Activated CD4-positive, alpha-beta memory T cell treated with anti-CD3 and anti-CD28 coated beads, Interleukin-2, amount 10 ng/mL, durations not matched to agents 7 days and 5 days (primary cell): ENCODE data around the gene E2F4. TPM values are rescaled to one million over a fixed set of nuclear protein-coding genes. Genes with fewer than 3 reads are reported as not detected.
A peak's percentile ranks its signal among the peaks of the same experiment; 100 is the strongest.

Experiments
- CTCF ChIA-PET: fragments of 350-600 bp; sonication (Branson Sonifier 250); formaldehyde crosslinking; loops from one replicate; lab custom pipeline; 2021; ENCODE audit warnings: antibody characterized with exemption, inconsistent platforms; lab: Charles Lee
- POLR2A ChIA-PET: fragments of 350-600 bp; sonication (Branson Sonifier 250); formaldehyde crosslinking; loops from one replicate; lab custom pipeline; 2021; ENCODE audit warnings: antibody characterized with exemption; lab: Charles Lee
- DNase-seq: peaks from one replicate; pipeline ENCODE4 v3.0.0-alpha.2; 2020
- H3K27ac Mint-ChIP-seq: one replicate; pipeline ENCODE4 v1.8.0; 2021; ENCODE audit warnings: mild to moderate bottlenecking, mixed read lengths
- H3K27me3 Mint-ChIP-seq: one replicate; pipeline ENCODE4 v1.8.0; 2021; ENCODE audit warnings: mixed read lengths
- H3K36me3 Mint-ChIP-seq: one replicate; pipeline ENCODE4 v1.8.0; 2021; ENCODE audit warnings: low read depth, mixed read lengths
- H3K4me1 Mint-ChIP-seq: one replicate; pipeline ENCODE4 v1.8.0; 2021; ENCODE audit warnings: mixed read lengths
- H3K4me3 Mint-ChIP-seq: one replicate; pipeline ENCODE4 v1.8.0; 2021; ENCODE audit warnings: mild to moderate bottlenecking, mixed read lengths
- H3K9me3 Mint-ChIP-seq: one replicate; pipeline ENCODE4 v1.8.0; 2021; ENCODE audit warnings: mixed read lengths
- total RNA-seq, 2 experiments: library from RNA; stranded (reverse); gene quantifications; one replicate each; pipeline ENCODE4 v1.2.3, GENCODE V29; 2021

The E2F4 gene
- total RNA-seq, 2 experiments from 2014 or later = 127 to 131 TPM

DNA sequence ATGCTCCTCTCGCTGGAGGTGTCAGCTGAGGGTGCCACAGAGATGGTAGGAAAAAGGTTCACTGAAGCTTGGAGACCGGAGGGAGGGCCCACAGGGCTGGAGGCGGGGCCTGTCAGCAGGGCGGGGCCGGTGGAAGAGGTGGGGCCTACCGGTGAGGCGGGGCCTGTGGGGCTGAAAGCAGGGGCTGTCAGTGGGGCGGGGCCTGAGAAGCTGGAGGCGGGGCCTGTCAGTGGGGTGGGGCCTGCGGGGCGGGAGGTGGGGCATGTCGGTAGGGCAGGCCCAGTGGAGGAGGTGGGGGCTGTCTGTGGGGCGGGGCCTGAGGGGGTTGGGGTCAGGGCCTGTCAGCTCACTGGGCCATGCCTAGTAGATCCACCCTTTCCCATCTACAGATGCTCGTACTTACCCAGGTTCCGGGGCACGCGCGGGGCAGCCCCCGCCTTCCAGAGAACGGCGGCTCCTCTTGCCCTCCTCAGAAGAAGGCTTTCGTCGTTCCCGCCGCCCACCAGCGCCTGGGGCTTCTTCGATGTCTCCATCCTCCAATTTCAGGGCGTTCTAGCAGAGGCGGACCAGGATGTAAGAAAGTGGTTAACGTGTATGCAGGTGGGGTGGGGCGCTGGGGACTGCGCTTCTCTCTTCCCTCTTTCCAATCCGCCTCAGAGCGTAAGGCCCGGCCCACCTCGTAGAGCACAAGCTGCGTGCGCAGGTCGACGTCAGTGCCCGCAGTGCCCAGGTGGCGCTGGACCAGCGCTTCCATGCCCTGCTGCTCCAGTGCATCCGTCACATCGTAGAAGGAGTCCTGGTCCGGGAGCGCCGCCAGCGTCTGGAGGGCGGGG lies 44.8 kb downstream of the E2F4 start:
- Mint-ChIP-seq H3K9me3 (no peaks in the 10 kb centered on the region), H3K4me1 (peaks cover 44% of the 10 kb centered on the region), H3K27ac (peak overlapping the region; percentile 97), H3K27me3 (no peaks in the 10 kb centered on the region), H3K36me3 (peaks cover 64% of the 10 kb centered on the region), H3K4me3 (peak overlapping the region; percentile 75)
- DNase-seq = peak; percentile 92
- ChIA-PET POLR2A (interaction anchor here (0.6 to 15.4 kb wide), 6 partner anchors 10 to 767 kb away, joined by 3 to 187 read pairs (median 6); partner anchors contain the start of genes ATP6V0D1, FBXL8, FHOD1 and SLC9A5), CTCF (interaction anchor here (0.7 to 2.4 kb wide), 4 partner anchors 8 to 261 kb away, joined by 3 to 12 read pairs (median 6); partner anchors contain the start of genes FHOD1 and TMEM208)

DNA sequence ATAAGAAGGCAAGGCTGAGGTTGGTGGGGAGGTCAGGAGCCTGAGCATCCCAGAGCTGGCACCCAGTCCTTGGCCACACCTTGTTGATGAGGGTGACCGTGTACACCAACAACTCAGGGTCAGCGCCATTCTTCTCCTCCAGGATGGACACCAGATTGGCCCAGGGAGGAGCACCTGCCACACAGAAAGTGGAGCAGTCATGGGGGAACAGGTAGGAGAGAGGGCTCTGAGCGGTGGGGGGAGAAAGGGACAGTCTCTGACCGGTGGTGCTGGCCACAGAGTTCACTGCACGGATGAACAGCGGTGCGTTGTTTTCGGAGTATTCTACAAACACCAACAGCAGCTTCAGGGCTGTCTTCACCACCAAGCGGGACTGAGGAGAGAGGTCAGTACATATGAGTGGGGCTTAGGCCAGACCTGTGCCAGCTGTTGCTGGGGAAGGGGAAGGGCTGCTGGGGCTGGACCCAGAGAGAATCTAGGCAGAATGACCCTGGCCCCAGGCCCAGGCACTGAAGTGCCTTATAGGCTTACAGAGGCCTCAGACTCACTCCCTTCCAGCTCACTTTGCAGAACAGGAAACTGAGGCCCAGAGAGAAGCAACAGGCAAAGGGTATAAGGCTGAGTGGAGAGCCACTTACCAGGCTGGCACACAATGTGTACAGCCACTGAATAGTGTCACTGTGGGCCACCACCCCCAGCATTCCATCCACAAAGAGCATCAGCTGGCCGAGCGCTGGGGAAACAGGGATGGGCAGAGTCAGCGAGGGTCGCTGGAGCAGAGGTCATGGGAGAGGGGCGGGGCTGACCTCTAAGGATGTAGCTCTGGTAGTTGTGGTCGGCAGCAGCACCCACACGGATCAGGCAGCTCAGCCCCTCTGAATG lies 45.7 kb downstream of the E2F4 start:
- Mint-ChIP-seq H3K27ac (peak overlapping the region; percentile 64), H3K36me3 (peaks cover 57% of the 10 kb centered on the region), H3K4me1 (peaks cover 53% of the 10 kb centered on the region), H3K27me3 (no peaks in the 10 kb centered on the region), H3K9me3 (no peaks in the 10 kb centered on the region), H3K4me3 (no peak overlapping the region)
- no peak for DNase-seq
- CTCF ChIA-PET = interaction anchor here (1.0 to 1.3 kb wide), 3 partner anchors 10 to 43 kb away, joined by 3 to 7 read pairs (median 4); partner anchors contain the start of gene FHOD1
- POLR2A ChIA-PET = interaction anchor here (0.8 to 15.4 kb wide), 4 partner anchors 9 to 244 kb away, joined by 3 to 187 read pairs (median 50); partner anchors contain the start of genes ATP6V0D1, FHOD1, SLC9A5 and TMEM208

DNA sequence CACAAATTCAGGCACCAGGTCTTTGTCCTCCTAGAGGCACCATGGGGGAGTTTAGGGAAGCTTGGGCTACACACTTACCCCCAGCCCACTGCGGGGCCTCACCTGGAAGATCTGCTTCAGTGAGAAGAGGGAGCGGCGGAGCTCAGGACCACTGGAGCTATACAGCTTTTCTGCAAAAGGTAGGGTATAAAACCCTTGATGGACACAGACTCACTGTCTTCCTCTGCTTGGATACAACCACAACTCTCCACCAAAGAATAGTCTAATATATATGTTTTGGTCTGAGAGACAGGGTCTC lies 46.3 kb downstream of the E2F4 start:
- no peaks in the 10 kb centered on the region for H3K9me3 Mint-ChIP-seq
- H3K27ac Mint-ChIP-seq = peak overlapping the region; percentile 64
- ChIA-PET POLR2A (interaction anchor here (1.0 to 15.4 kb wide), 3 partner anchors 8 to 243 kb away, joined by 3 to 187 read pairs (median 97); partner anchors contain the start of genes ATP6V0D1, FHOD1, SLC9A5 and TMEM208), CTCF (interaction anchor here (1.0 to 1.2 kb wide), 3 partner anchors 9 to 43 kb away, joined by 3 to 5 read pairs (median 4); partner anchors contain the start of genes FHOD1 and TMEM208)
- H3K4me1 Mint-ChIP-seq = peaks cover 54% of the 10 kb centered on the region
- H3K4me3 Mint-ChIP-seq = no peak overlapping the region
- H3K36me3 Mint-ChIP-seq = peaks cover 55% of the 10 kb centered on the region
- H3K27me3 Mint-ChIP-seq = no peaks in the 10 kb centered on the region
- DNase-seq = no peak

DNA sequence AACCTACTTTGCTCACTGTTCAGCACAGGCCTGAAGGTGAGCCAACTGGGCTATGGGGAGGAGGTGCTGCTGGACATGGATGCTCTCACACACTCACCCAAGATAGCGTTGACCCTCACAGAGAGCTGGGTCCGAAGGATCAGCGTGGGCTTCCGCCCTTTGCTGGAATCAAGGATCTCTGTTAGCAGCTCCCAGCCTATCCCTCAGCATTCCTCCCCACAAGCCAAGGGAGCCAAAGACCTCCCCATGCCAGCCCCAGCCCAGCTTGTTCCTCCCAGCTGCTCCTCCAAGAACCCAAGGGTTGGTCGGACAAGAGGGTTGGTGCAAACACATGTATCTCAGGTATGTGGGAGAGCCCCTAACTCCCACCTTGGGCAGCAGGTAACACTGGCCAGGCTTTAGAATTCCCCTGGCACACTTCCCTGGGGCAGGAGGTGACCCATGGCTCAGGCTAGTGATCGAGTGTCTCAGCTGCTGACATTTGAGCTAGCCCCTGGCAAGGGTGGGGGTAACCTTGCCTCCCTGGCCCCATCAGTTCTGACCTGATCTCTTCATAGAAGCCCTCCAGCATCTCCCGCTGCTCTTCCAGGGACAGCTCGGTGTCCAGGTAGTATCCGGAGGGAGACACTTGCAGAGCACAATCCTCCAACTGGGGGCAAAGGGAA lies 47.0 kb downstream of the E2F4 start:
- peak overlapping the region; percentile 54 for H3K27ac Mint-ChIP-seq
- H3K9me3 Mint-ChIP-seq = no peaks in the 10 kb centered on the region
- H3K4me1 Mint-ChIP-seq = peaks cover 61% of the 10 kb centered on the region
- H3K4me3 Mint-ChIP-seq = no peak overlapping the region
- CTCF ChIA-PET = interaction anchor here (0.8 to 1.2 kb wide), 5 partner anchors 9 to 42 kb away, joined by 3 to 5 read pairs (median 3); partner anchors contain the start of genes FHOD1 and TMEM208
- POLR2A ChIA-PET = interaction anchor here (0.8 to 15.4 kb wide), 3 partner anchors 7 to 242 kb away, joined by 3 to 187 read pairs (median 97); partner anchors contain the start of genes ATP6V0D1, FHOD1, SLC9A5 and TMEM208
- no peaks in the 10 kb centered on the region for H3K27me3 Mint-ChIP-seq
- H3K36me3 Mint-ChIP-seq = peaks cover 50% of the 10 kb centered on the region
- DNase-seq = no peak

DNA sequence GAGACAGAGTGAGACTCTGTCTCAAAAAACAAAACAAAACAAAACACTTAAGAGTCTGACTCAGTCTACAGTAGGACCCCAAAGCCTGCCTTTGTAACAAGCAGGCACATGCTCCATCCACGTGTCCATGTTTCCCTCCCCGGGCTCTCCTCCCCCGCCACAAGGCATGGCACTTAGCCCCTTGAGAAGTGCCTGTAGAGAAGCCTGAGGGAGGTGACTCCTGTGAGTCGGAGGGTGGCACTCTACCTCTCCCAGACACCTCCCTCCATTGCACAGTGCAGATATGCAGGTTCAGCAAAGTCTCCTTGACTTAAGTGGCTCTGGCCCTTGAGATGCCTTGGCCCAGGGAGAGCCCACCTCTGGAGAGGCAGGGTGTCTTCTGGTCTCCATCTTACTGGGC lies 48.6 kb downstream of the E2F4 start:
- POLR2A ChIA-PET = interaction anchor here (15.4 kb wide), 1 partner anchor 14 kb away, joined by 187 read pairs; the partner anchor contains the start of gene TMEM208
- Mint-ChIP-seq H3K9me3 (no peaks in the 10 kb centered on the region), H3K27me3 (no peaks in the 10 kb centered on the region), H3K4me1 (peaks cover 75% of the 10 kb centered on the region), H3K36me3 (peaks cover 47% of the 10 kb centered on the region), H3K27ac (peak overlapping the region; percentile 14), H3K4me3 (no peak overlapping the region)
- no peak for DNase-seq
- CTCF ChIA-PET = no interaction called here

DNA sequence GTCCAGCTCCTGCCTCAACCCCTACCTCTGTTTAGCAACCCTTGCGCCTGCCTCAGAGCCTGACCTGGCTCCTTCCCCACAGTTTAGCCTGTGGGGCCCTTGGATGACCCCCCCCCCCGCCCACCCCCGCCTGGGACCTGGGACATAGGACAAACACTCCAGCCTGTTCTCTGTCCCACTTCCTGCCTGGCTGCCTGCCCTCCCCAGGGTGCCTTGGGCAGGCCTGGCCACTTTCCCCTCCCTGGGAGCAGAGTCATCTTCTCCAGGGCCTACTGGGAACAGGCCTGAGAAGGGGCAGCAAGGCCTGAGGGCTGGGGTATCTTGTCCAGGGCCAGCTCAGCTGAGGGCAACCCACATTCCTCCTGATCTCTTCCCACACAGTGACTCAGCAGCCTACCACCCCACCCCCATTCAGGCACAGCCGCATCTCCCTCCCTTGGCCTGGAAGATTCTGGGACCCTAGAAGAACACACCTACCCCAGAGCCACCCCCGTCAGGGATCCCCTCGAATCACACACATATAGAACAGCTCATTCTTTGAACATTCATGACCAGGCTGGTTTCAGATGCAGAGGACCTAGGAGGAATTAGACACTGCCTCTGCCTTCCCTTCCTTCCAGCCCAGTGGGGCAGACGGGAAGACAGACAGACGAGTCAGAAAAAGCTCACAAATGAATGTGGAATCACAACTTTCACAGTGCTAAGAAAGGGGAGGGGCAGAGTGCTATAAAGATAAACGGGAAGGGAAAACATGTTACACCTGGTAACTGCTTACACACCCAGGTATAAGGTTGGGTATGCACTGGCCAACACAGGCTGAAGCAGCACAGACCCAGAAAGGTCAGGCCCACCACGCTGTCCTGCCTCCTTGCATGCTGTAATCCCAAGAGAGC lies 49.3 kb downstream of the E2F4 start:
- Mint-ChIP-seq H3K36me3 (peaks cover 39% of the 10 kb centered on the region), H3K27ac (peak overlapping the region; percentile 38), H3K4me3 (no peak overlapping the region), H3K9me3 (no peaks in the 10 kb centered on the region), H3K4me1 (peaks cover 71% of the 10 kb centered on the region), H3K27me3 (no peaks in the 10 kb centered on the region)
- POLR2A ChIA-PET = interaction anchor here (15.4 kb wide), 1 partner anchor 15 kb away, joined by 187 read pairs; the partner anchor contains the start of gene TMEM208
- CTCF ChIA-PET = interaction anchor here (0.6 kb wide), 1 partner anchor 271 kb away, joined by 4 read pairs; no protein-coding TSS in a partner anchor
- DNase-seq = no peak

DNA sequence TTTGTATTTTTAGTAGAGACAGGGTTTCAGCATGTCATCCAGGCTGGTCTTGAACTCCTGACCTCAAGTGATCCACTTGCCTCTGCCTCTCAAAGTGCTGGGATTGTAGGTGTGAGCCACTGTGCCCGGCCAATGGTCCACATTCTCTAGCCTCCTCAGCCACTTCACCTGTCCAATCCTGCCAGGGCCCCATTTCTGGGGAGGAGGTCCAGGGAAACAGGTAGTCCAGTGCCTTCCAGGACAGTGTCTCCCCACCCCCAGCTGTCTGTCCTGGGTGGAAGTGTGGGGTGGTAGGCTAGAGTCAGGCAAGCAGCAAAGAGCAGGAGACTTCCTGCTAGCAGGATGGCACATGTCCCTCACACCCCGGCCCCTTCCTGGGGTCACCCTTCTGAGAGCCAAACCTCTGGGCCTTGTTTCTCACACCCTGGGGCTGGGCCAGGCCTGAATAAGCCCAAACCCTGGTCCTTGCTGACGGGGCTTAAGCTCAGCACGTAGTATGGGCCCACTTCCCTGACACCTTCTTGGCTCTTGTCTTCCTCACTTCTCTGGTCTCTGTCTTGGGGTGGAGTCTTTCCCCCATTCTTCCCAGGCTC lies 50.3 kb downstream of the E2F4 start:
- ChIA-PET POLR2A (interaction anchor here (15.4 kb wide), 1 partner anchor 16 kb away, joined by 187 read pairs; the partner anchor contains the start of gene TMEM208), CTCF (interaction anchor here (1.3 to 1.4 kb wide), 2 partner anchors 50 to 281 kb away, joined by 3 read pairs; partner anchors contain the start of gene CES3)
- DNase-seq = no peak
- Mint-ChIP-seq H3K36me3 (peaks cover 31% of the 10 kb centered on the region), H3K9me3 (no peaks in the 10 kb centered on the region), H3K27ac (peak overlapping the region; percentile 23), H3K4me3 (no peak overlapping the region), H3K4me1 (peaks cover 63% of the 10 kb centered on the region), H3K27me3 (no peaks in the 10 kb centered on the region)

DNA sequence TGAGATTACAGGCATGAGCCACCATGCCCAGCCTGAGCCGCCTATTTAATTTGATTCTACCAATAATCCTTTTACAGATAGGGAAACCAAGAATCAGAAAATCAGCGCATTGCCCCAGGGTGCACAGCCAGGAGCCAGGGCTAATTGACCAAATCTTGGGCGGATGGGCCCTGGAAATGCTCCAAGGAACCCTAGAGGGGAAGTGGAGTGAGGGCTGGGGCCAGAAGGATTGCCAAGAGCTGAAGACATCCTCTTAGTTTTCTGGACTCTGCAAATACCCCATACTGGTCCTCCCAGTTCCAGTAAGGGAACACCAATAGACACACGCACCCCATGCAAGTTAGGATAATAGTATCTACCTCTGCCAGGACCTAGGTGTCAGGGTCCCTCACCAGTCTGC lies 51.5 kb downstream of the E2F4 start:
- H3K4me1 Mint-ChIP-seq = peaks cover 61% of the 10 kb centered on the region
- no peak for DNase-seq
- H3K4me3 Mint-ChIP-seq = peak overlapping the region; percentile 8
- peak overlapping the region; percentile 98 for H3K27ac Mint-ChIP-seq
- no peaks in the 10 kb centered on the region for H3K9me3 Mint-ChIP-seq
- POLR2A ChIA-PET = interaction anchor here (1.1 to 15.4 kb wide), 7 partner anchors 9 to 230 kb away, joined by 3 to 187 read pairs (median 9); partner anchors contain the start of genes E2F4 and TMEM208
- H3K36me3 Mint-ChIP-seq = peaks cover 19% of the 10 kb centered on the region
- CTCF ChIA-PET = interaction anchor here (1.4 to 5.0 kb wide), 5 partner anchors 18 to 238 kb away, joined by 3 to 58 read pairs (median 6); partner anchors contain the start of genes ATP6V0D1, ELMO3 and TMEM208
- peaks cover 5% of the 10 kb centered on the region for H3K27me3 Mint-ChIP-seq

DNA sequence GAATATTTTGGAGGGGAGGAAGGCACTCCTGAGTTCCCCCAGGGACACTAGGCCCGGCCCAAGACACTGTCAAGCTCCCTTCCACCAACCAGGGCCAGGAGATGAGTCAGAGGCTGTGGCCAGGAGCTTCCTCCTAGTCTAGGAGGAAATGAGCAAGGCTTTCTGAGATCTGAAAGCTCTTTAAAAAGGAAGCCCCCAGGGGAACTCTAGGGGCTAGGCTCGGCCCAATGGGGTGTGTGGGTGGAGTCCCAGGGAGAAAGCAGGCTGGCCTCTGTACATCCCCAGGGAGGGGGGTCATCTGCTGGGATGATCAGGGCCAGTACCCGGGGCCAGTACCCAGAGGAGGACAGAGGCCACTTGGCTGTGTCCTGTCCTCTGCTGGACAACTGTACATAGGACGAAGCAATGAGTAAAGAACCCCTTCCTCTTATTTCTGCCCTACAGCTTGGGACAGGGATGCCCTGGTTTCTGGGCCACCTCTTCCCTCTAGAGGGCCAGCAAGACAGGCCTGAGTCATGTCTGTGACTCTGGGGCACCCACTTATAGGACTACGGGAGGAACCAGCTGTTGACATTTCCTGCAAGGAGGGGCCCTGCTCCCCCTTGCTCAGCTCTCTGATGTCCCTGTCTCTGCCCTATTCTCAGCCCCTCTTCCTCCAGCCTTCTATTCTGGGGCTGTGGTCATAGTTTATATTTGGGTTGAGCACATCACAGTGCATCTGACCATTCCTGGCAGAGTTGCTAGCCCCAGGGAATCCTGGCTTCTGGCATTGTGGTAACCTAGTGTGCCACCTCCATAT lies 52.6 kb downstream of the E2F4 start:
- Mint-ChIP-seq H3K27me3 (peaks cover 9% of the 10 kb centered on the region), H3K4me3 (peak overlapping the region; percentile 85), H3K4me1 (peaks cover 66% of the 10 kb centered on the region)

More for the DNA sequence above, 52.6 kb downstream of the E2F4 start:
- Mint-ChIP-seq H3K9me3 (no peaks in the 10 kb centered on the region), H3K27ac (peak overlapping the region; percentile 98), H3K36me3 (peaks cover 12% of the 10 kb centered on the region)
- ChIA-PET CTCF (interaction anchor here (0.5 to 5.0 kb wide), 11 partner anchors 9 to 350 kb away, joined by 3 to 58 read pairs (median 5); partner anchors contain the start of genes ATP6V0D1, ELMO3, MATCAP1 and TMEM208), POLR2A (interaction anchor here (0.6 to 15.4 kb wide), 18 partner anchors 10 to 691 kb away, joined by 3 to 187 read pairs (median 4); partner anchors contain the start of genes E2F4, FBXL8, MATCAP1 and PHAF1)
- DNase-seq = peak; percentile 87
